SK-N-SH treated with all-trans-retinoic acid at 6 μM for 48 hours (cell line): Measurements from ENCODE around the gene CSPG5.

Experiments used
- ATAC-seq: fragments of 200-7000 bp; cut with Tn5 transposase; 3 replicates; pipeline ENCODE4 v1.9.1; 2020; ENCODE audit warnings: mild to moderate bottlenecking, moderate library complexity
- ARNTL ChIP-seq: fragments of 450-650 bp; formaldehyde crosslinking; IDR thresholded peaks from 2 replicates; pipeline ENCODE4 v1.5.0; 2020; ENCODE audit warnings: low read depth, mild to moderate bottlenecking, moderate library complexity, borderline replicate concordance
- CREB5 ChIP-seq: fragments of 250-450 bp; sonication (Bioruptor Pico); IDR thresholded peaks from 2 replicates; pipeline ENCODE4 v1.5.1; 2020; ENCODE audit warnings: low read depth, mild to moderate bottlenecking, moderate library complexity
- CSDC2 ChIP-seq: fragments of 250-450 bp; sonication (Bioruptor Pico); IDR thresholded peaks from 2 replicates; pipeline ENCODE4 v1.5.0; 2020; ENCODE audit warnings: mild to moderate bottlenecking, moderate library complexity
- CSRNP3 ChIP-seq: fragments of 250-450 bp; sonication (Bioruptor Pico); IDR thresholded peaks from 2 replicates; pipeline ENCODE4 v1.5.1; 2021; ENCODE audit warnings: mild to moderate bottlenecking, moderate library complexity
- ESRRG ChIP-seq: fragments of 250-450 bp; sonication (Bioruptor Pico); IDR thresholded peaks from 2 replicates; pipeline ENCODE4 v1.6.1; 2021; ENCODE audit warnings: mild to moderate bottlenecking
- GLIS3 ChIP-seq: fragments of 250-450 bp; sonication (Bioruptor Pico); IDR thresholded peaks from 2 replicates; pipeline ENCODE4 v1.5.0; 2020; ENCODE audit warnings: mild to moderate bottlenecking, moderate library complexity
- ISL1 ChIP-seq: fragments of 250-450 bp; sonication (Bioruptor Pico); IDR thresholded peaks from 2 replicates; pipeline ENCODE4 v2.1.2; 2022; ENCODE audit warnings: mild to moderate bottlenecking, moderate library complexity
- OSR1 ChIP-seq: fragments of 250-450 bp; sonication (Bioruptor Pico); IDR thresholded peaks from 2 replicates; pipeline ENCODE4 v1.8.0; 2022; ENCODE audit warnings: moderate library complexity, mild to moderate bottlenecking, inconsistent platforms
- PPARA ChIP-seq: fragments of 250-450 bp; sonication (Bioruptor Pico); IDR thresholded peaks from 2 replicates; pipeline ENCODE4 v1.5.0; 2020; ENCODE audit warnings: mild to moderate bottlenecking, borderline replicate concordance
- RARB ChIP-seq: fragments of 250-450 bp; sonication (Bioruptor Pico); IDR thresholded peaks from 2 replicates; pipeline ENCODE4 v1.8.0; 2021; ENCODE audit warnings: mild to moderate bottlenecking, moderate library complexity
- TOX ChIP-seq: fragments of 250-450 bp; sonication (Bioruptor Pico); IDR thresholded peaks from 2 replicates; pipeline ENCODE4 v1.8.0; 2021; ENCODE audit warnings: mild to moderate bottlenecking, moderate library complexity, borderline replicate concordance
- ZC3H10 ChIP-seq: fragments of 250-450 bp; sonication (Bioruptor Pico); IDR thresholded peaks from 2 replicates; pipeline ENCODE4 v1.5.1; 2021; ENCODE audit warnings: mild to moderate bottlenecking, moderate library complexity
- ZFP3 ChIP-seq: fragments of 250-450 bp; sonication (Bioruptor Pico); IDR thresholded peaks from 2 replicates; pipeline ENCODE4 v1.5.0; 2020; ENCODE audit warnings: mild to moderate bottlenecking, moderate library complexity
- ZNF565 ChIP-seq: fragments of 450-650 bp; formaldehyde crosslinking; conservative IDR thresholded peaks from 2 replicates; pipeline ENCODE4 v1.5.0; 2020; ENCODE audit warnings: low read depth, mild to moderate bottlenecking, moderate library complexity
- ZNF70 ChIP-seq: fragments of 450-650 bp; formaldehyde crosslinking; IDR thresholded peaks from 2 replicates; pipeline ENCODE4 v1.5.0; 2020; ENCODE audit warnings: mild to moderate bottlenecking, moderate library complexity
- ZNF8 ChIP-seq: fragments of 450-650 bp; formaldehyde crosslinking; IDR thresholded peaks from 2 replicates; pipeline ENCODE4 v1.5.0; 2020; ENCODE audit warnings: mild to moderate bottlenecking, moderate library complexity
- TF ChIP-seq, protein P1 (sequence below): fragments of 250-450 bp; sonication (Bioruptor Pico); IDR thresholded peaks from 2 replicates; pipeline ENCODE4 v1.8.0; 2020; ENCODE audit warnings: mild to moderate bottlenecking, moderate library complexity, borderline replicate concordance

CSPG5 gene

DNA sequence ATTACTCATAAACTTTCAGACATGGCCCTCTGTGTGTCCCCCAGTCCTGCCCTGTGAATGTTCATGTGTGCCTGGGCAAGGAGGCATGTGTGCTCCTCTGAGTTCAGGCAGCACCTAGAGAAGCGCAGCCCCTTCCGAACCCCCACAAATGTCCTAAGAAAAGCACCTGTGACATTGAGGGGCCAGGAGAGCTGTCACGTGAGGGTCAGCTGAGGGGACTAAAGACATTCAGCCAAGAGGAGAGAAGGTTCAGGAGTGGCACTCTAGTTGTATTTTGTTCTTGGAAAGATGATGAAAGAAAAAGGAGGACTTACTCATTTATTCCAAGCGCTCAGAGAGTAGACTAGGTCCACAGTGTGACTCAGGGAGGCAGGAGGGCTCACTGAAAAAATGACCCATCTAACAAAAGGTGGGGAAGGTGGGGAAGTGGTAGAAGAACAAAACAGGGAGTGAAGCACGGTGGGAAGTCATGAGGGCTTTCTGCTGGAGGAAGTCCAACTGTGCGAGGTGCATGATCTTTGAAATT lies 37.0 kb downstream of the CSPG5 start (continued):
- TF ChIP-seq ZNF8 (CRISPR knock-in tag) (no peak), GLIS3 (CRISPR knock-in tag) (no peak), RARB (CRISPR knock-in tag) (no peak), ZFP3 (CRISPR knock-in tag) (no peak), CREB5 (CRISPR knock-in tag) (no peak), ISL1 (CRISPR knock-in tag) (no peak)
- TF ChIP-seq, protein P1, sequence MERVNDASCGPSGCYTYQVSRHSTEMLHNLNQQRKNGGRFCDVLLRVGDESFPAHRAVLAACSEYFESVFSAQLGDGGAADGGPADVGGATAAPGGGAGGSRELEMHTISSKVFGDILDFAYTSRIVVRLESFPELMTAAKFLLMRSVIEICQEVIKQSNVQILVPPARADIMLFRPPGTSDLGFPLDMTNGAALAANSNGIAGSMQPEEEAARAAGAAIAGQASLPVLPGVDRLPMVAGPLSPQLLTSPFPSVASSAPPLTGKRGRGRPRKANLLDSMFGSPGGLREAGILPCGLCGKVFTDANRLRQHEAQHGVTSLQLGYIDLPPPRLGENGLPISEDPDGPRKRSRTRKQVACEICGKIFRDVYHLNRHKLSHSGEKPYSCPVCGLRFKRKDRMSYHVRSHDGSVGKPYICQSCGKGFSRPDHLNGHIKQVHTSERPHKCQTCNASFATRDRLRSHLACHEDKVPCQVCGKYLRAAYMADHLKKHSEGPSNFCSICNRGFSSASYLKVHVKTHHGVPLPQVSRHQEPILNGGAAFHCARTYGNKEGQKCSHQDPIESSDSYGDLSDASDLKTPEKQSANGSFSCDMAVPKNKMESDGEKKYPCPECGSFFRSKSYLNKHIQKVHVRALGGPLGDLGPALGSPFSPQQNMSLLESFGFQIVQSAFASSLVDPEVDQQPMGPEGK (CRISPR knock-in tag): no peak

DNA sequence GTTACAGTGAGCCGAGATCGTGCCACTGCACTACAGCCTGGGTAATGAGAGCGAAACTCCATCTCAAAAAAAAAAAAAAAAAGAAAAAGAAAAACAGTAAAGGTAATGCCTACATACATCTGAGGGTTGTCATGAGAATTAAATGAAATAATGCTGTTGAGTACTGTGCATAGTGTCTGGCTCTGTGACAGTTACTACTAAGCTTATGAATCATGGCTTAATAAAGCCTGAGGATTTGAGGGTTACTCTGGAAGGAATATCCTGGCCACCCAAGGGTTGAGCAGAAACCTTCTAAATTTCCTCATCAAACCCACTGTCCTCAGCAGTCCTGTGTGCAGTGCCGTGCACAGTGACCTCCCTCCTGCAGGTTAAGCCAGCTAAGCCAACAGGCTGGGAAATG lies 38.4 kb downstream of the CSPG5 start:
- TF ChIP-seq OSR1 (CRISPR knock-in tag) (no peak), GLIS3 (CRISPR knock-in tag) (no peak), ARNTL (CRISPR knock-in tag) (no peak)
- no peak for ATAC-seq

DNA sequence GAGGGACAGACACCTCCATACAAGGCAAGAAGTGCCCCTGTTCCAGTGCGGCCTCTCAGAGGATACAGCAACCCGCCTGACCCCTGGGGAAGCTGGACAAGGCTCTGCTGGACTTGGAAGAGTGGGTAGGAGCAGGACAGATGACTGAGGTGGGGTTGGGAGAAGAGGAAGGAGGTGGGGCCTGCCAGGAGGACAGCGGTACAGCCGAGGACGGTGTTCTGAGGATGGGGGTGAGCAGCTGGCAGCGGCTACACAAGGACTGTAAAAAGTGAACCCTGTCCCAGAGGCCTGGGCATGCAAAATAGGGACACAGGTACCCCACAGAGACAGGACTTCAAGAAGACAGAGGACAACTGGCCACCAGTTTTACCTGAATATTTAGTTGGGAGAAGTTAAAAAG lies 41.7 kb downstream of the CSPG5 start:
- no peak for TF ChIP-seq ISL1 (CRISPR knock-in tag)
- ATAC-seq: no peak

DNA sequence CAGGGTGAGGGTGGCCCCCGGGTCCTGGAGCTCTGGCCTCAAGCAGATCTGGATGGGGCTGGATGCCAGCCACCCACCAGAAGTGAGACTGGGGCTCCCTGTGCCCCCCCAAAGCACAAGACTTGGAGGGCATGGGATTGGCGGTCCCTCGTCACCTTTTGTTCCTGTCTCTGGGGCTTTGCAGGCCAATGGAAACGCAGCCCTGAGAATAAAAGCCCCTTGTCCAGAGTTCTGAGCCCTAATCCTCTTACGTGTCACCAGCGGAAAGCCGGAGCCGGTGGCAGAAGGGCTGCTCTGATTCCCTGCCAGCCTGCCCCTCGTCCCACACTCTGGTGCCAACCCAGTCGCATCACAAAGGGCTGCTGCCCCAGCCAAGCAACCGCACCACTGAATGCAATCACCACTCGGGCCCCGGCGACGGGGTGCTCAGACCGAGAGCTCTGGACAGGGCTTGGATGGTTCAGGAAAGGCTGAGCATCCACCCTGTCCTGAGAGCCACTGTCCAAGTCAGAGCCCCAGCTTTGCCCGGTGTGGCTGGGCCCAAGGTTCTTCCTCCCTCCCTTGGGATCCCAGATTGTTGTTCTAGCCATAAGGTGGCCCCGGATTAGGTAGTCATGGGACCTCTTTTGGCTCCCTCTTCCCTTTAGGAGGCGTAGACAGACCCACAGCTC lies 42.3 kb downstream of the CSPG5 start:
- TF ChIP-seq ARNTL (CRISPR knock-in tag): no peak
- no peak for TF ChIP-seq ESRRG
- TF ChIP-seq ISL1 (CRISPR knock-in tag): no peak
- TF ChIP-seq TOX: no peak
- TF ChIP-seq CSDC2 (CRISPR knock-in tag): no peak
- TF ChIP-seq ZC3H10 (CRISPR knock-in tag): no peak
- no peak for TF ChIP-seq ZNF8 (CRISPR knock-in tag)
- no peak for TF ChIP-seq CSRNP3 (CRISPR knock-in tag)
- TF ChIP-seq ZNF70 (CRISPR knock-in tag): no peak
- no peak for TF ChIP-seq RARB (CRISPR knock-in tag)
- TF ChIP-seq PPARA (CRISPR knock-in tag): no peak
- no peak for ATAC-seq

- no peak for ATAC-seq
- TF ChIP-seq ARNTL (CRISPR knock-in tag) (no peak), RARB (CRISPR knock-in tag) (no peak), PPARA (CRISPR knock-in tag) (no peak), ESRRG (no peak), OSR1 (CRISPR knock-in tag) (no peak), CSRNP3 (CRISPR knock-in tag) (no peak), ZNF565 (CRISPR knock-in tag) (no peak), ZNF70 (CRISPR knock-in tag) (no peak)
- TF ChIP-seq, protein P1 (CRISPR knock-in tag): no peak
Observed at GRCh38 chr3:47533996-47534454, 44.6 kb downstream of the CSPG5 start.
